Measurements from ENCODE around the gene BCL2L12. TPM values are rescaled to one million over a fixed set of nuclear protein-coding genes. Genes with fewer than 3 reads are reported as not detected.

Gene BCL2L12, protein sequence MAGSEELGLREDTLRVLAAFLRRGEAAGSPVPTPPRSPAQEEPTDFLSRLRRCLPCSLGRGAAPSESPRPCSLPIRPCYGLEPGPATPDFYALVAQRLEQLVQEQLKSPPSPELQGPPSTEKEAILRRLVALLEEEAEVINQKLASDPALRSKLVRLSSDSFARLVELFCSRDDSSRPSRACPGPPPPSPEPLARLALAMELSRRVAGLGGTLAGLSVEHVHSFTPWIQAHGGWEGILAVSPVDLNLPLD
- 2.2 and 3.0 TPM in 2 replicates for total RNA-seq (ENCODE audit: low replicate concordance)

GRCh38 chr19:49665351-49666119 is at the start of gene BCL2L12, which contains the start of gene IRF3:
Gene BCL2L12, plus strand, starts transcription at chr19:49665933. Its CDS starts 760 bp downstream, at chr19:49666693.
Gene IRF3, minus strand, starts transcription at chr19:49665857. Its CDS starts 1,019 bp downstream, at chr19:49664838.

GRCh38 chr19:49640113-49640898 is 25.4 kb upstream of the BCL2L12 start, which contains the start of gene RRAS:
Gene RRAS, minus strand, starts transcription at chr19:49640143. Its CDS starts 45 bp downstream, at chr19:49640098.

DNA sequence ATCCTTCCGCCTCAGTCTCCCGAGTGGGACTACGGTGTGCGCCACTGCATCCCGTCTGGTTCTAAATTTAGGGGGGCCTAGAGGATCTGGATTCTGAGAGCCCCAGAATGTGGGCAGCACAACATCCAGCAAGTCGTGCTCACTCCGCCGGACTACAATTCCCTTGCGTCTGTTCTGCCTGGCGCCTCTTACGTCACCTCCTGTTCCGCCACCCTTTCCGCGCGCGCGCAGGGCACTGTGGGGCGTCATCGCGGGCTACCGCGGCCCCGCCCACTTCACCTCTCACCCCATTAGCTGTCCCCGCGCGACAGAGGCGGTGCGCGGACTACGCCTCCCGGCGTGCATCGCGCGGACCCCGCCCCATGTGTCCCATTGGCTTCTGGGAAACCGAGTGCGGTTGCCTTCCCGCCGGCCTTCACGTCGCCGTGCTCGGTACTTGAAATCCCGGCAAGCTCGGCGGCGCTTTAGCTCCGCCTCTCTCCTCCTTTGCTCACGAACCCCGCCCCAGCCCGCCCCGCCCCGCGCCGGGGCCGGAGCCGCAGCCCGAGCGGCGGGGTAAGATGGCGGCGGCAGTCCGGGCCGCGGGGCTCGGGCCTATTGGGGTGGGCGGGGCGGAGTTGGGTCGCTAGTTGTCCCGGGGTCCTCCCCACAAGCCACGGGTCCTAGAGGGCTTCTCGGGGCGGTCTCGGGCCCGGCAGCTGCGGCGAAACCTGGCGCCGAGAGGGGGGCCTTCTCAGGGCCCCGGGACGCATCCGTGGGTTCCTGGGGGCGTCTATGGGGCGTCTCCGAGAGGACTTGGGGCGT is 23.8 kb upstream of the BCL2L12 start, which contains the start of gene SCAF1:
SCAF1 (plus strand) TSS at position 522 of the 804 bp plus-strand sequence. CDS start 2,818 bp downstream, outside the sequence.

DNA sequence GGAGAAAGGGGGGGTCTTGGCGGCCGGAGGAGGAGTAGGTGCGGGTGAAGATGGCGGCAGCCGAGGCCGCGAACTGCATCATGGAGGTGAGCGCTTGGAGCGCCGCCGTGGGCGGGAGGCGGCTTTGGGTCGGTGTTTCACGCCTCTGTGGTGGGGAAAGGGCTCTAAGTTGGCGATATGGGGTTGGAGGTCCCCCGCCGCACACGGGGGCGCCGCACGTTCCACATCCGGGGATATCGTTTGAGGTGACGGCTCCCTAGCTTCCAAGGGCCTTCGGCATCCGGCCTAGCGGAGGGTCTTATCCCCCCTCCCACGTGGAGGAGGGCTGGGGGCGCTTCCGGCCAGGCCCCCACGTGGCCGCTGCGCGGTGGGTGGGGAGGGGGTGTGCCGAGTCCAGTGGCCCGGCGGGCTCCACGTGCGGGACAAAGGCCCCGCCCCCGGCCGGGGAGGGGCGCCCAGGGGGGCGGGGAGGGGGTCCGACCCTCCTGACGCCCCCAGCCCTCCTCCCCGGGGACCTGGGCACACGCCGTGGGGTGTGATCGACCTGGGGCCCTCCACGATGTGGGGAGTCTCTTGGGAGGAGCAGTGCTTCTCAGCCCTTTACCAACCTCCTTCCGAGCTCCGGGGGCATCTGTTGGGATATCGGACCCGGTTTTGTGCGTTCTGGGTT is 11.6 kb downstream of the BCL2L12 start, which contains the start of gene PRMT1:
PRMT1 (plus strand) TSS at position 41 of the 670 bp plus-strand sequence; CDS start at position 51, 10 bp downstream.

DNA sequence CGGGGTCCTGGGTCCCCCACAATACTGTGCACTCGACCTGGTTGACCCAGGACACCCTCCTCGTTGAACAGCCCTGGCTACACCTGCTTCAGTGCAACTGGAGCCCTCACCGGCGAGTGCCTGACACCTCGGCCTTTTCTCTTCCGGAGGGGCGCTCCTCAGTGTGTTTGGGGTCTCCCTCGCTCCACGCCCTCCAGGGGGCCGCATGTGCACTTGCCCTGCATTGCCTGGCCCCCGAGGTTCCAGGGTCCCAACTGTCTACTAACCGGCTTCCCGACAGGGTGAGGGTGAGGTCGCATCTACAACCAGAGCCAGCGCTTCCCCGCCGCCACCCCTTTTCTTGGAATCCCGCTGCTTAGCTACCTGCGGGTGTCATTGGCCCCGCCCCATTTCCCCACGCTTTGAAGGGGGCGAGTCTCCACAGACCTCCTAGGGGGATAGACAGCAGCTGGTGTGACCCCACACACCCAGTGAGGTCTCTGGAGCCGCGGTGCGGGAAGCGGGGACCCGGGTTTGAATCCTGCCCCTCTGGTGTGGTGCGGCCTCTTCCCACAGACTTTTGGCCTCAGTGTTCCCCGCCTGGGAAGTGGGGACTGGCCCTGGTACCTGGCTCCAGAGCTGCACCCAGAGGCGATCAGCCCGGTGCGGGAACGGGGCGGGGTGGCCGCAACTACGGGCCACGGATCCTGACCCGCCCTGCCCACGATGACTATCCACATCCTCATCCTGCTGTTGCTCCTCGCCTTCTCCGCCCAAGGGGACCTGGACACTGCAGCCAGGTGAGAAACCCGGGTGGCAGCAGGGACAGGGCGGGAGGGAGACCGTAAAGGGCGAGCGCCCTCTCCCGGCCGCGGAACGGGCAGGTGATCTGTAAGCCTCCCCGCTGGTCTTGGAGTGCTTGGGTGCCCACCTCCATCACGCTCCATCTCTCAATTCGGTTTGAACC is 23.7 kb downstream of the BCL2L12 start, which contains the start of gene ADM5:
ADM5 (plus strand) TSS at position 462 of the 946 bp plus-strand sequence; CDS start at position 706, 244 bp downstream.

DNA sequence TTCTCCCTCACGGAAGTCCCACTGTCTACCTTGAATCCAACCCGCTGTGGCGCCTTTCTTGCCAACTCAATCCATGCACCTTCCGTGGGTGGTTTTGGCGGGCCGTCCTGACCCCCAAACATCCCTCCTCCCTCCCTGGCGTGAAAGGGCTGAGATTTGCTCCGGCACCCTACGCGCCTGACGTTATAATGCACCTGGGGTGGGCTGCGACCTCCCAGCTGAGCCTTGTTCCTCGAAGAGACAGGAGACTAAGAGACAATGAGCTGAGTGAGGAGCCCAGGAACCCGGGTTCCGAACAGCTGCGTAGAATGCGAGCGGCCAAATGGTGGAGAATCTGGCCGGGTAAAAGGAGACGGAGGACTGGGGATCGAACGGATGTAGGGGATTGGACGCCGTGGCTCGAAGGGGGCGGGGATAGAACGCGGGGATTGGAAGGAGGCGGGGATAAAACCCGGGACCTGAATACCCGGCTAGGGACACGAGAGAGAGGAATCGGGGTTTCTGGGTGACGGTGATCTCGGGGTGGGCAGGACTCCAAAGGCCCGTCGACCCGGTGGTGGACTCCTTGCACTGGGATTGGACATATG is 25.0 kb downstream of the BCL2L12 start, which contains the start of gene CPT1C:
CPT1C (plus strand) TSS at position 461 of the 587 bp plus-strand sequence. CDS start 1,137 bp downstream, outside the sequence.

Other genes with a start within 250 kb of the BCL2L12 start
- gene PTH2, start 242.5 kb upstream of the BCL2L12 start, total RNA-seq (ENCODE audit: low replicate concordance): not detected in 2 replicates
- gene GFY, start 240.5 kb upstream of the BCL2L12 start, total RNA-seq (ENCODE audit: low replicate concordance): not detected in 2 replicates
- 0.08 and 0.12 TPM in 2 replicates for gene SLC17A7, start 224.4 kb upstream of the BCL2L12 start, total RNA-seq (ENCODE audit: low replicate concordance)
- gene PIH1D1, start 214.1 kb upstream of the BCL2L12 start, total RNA-seq (ENCODE audit: low replicate concordance): 115 and 116 TPM in 2 replicates
- gene ALDH16A1, start 212.7 kb upstream of the BCL2L12 start, total RNA-seq (ENCODE audit: low replicate concordance): 19.8 and 32.2 TPM in 2 replicates
- gene FLT3LG, start 191.7 kb upstream of the BCL2L12 start, total RNA-seq (ENCODE audit: low replicate concordance): 1.9 and 3.0 TPM in 2 replicates
- 2,421 and 3,942 TPM in 2 replicates for gene RPL13A, start 178.3 kb upstream of the BCL2L12 start, total RNA-seq (ENCODE audit: low replicate concordance)
- gene RPS11, start 169.5 kb upstream of the BCL2L12 start, total RNA-seq (ENCODE audit: low replicate concordance): 3,953 and 4,004 TPM in 2 replicates
- gene FCGRT, start 153.3 kb upstream of the BCL2L12 start, total RNA-seq (ENCODE audit: low replicate concordance): 42.0 and 49.7 TPM in 2 replicates
- gene RCN3, start 137.9 kb upstream of the BCL2L12 start, total RNA-seq (ENCODE audit: low replicate concordance): 288 and 330 TPM in 2 replicates
- gene NOSIP, start 85.4 kb upstream of the BCL2L12 start, total RNA-seq (ENCODE audit: low replicate concordance): 95.9 and 120 TPM in 2 replicates
- gene PRRG2, start 84.6 kb upstream of the BCL2L12 start, total RNA-seq (ENCODE audit: low replicate concordance): 0.12 and 0.83 TPM in 2 replicates
- gene PRR12, start 74.8 kb upstream of the BCL2L12 start, total RNA-seq (ENCODE audit: low replicate concordance): 1.1 and 1.2 TPM in 2 replicates
- 53.2 and 59.3 TPM in 2 replicates for gene RRAS, start 25.8 kb upstream of the BCL2L12 start, total RNA-seq (ENCODE audit: low replicate concordance)
- gene SCAF1, start 23.7 kb upstream of the BCL2L12 start, total RNA-seq (ENCODE audit: low replicate concordance): 5.1 and 9.2 TPM in 2 replicates
- gene IRF3, start 76 bp upstream of the BCL2L12 start, total RNA-seq (ENCODE audit: low replicate concordance): 48.9 and 55.8 TPM in 2 replicates
- gene PRMT1, start 11.3 kb downstream of the BCL2L12 start, total RNA-seq (ENCODE audit: low replicate concordance): 531 and 544 TPM in 2 replicates
- 0.15 and 0.59 TPM in 2 replicates for gene ADM5, start 23.7 kb downstream of the BCL2L12 start, total RNA-seq (ENCODE audit: low replicate concordance)
- gene CPT1C, start 25.2 kb downstream of the BCL2L12 start, total RNA-seq (ENCODE audit: low replicate concordance): 11.7 and 21.6 TPM in 2 replicates
- 0.08 and 3.3 TPM in 2 replicates for gene TSKS, start 97.4 kb downstream of the BCL2L12 start, total RNA-seq (ENCODE audit: low replicate concordance)
- gene AP2A1, start 101.1 kb downstream of the BCL2L12 start, total RNA-seq (ENCODE audit: low replicate concordance): 82.6 and 113 TPM in 2 replicates
- 19.3 and 21.6 TPM in 2 replicates for gene FUZ, start 147.4 kb downstream of the BCL2L12 start, total RNA-seq (ENCODE audit: low replicate concordance)
- 13.0 and 14.7 TPM in 2 replicates for gene MED25, start 152.4 kb downstream of the BCL2L12 start, total RNA-seq (ENCODE audit: low replicate concordance)
- 64.5 and 72.9 TPM in 2 replicates for gene PTOV1, start 185.2 kb downstream of the BCL2L12 start, total RNA-seq (ENCODE audit: low replicate concordance)
- gene PNKP, start 201.6 kb downstream of the BCL2L12 start, total RNA-seq (ENCODE audit: low replicate concordance): 25.7 and 40.7 TPM in 2 replicates
- 7.1 and 9.8 TPM in 2 replicates for gene AKT1S1, start 211.4 kb downstream of the BCL2L12 start, total RNA-seq (ENCODE audit: low replicate concordance)
- gene TBC1D17, start 211.8 kb downstream of the BCL2L12 start, total RNA-seq (ENCODE audit: low replicate concordance): 5.6 and 7.0 TPM in 2 replicates
- gene IL4I1, start 231.0 kb downstream of the BCL2L12 start, total RNA-seq (ENCODE audit: low replicate concordance): 0.23 TPM in 1 of 2 replicates, not detected in the other